Measurements from ENCODE around the gene GTPBP8. TPM values are rescaled to one million over a fixed set of nuclear protein-coding genes. Genes with fewer than 3 reads are reported as not detected.

Gene GTPBP8
- total RNA-seq, 1 experiment from 2014 or later = 16.4 TPM

DNA sequence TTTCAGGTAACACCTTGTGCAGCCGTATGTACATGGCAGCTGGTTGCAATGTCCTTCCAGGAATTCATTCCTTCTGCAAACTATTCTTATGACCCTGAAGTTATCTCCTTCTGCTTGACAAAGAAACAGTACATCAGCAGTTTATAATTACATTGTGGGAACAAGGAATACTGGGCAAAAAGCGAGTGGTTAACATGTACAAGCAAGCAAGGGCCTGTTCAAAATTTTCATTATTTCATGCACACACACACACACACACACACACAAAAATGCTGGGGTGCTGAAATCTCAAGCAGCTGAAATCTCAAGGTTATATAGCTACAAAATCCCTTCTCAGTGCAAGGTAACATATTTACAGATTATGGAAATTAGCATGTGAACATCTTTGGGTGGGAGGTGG lies 30.7 kb downstream of the GTPBP8 start:
- Histone ChIP-seq H3K27ac (ENCODE audit: low read depth, low read length) (no peak overlapping the region), H2AFZ (ENCODE audit: low read depth, low read length, poor library complexity, severe bottlenecking) (no peak overlapping the region), H3K9me2 (ENCODE audit: insufficient read depth) (no peaks in the 10 kb centered on the region), H3K79me2 (ENCODE audit: insufficient read depth, low read length) (peaks cover 30% of the 10 kb centered on the region), H3K27me3 (ENCODE audit: insufficient read depth, low read length) (no peaks in the 10 kb centered on the region), H3K4me1 (ENCODE audit: control insufficient read depth in 1 of 2, insufficient read depth in 2 of 2, low read length in 2 of 2) (peaks cover 9 to 17% of the 10 kb centered on the region in 2 experiments; a peak in 3 of 4 replicates), H4K20me1 (ENCODE audit: insufficient read depth) (no peaks in the 10 kb centered on the region), H3K9me3 (ENCODE audit: control insufficient read depth in 1 of 2, insufficient read depth in 1 of 2, low read depth in 1 of 2, low read length in 2 of 2) (no peaks in the 10 kb centered on the region), H3K4me2 (ENCODE audit: low read length) (no peak overlapping the region), H3K36me3 (ENCODE audit: control insufficient read depth in 1 of 2, insufficient read depth in 2 of 2, low read length in 2 of 2) (peaks cover 6 to 7% of the 10 kb centered on the region in 2 experiments; a peak in 3 of 4 replicates), H3K4me3 (replicated peaks in 1 of 2; ENCODE audit: low read depth in 1 of 2, low read length in 2 of 2) (no peak overlapping the region), H3K9ac (ENCODE audit: low read length) (no peak overlapping the region)
- ATAC-seq = no peak
- TF ChIP-seq EGR1 (IDR thresholded peaks at IDR 0.05; ENCODE audit: low read depth) (no peak), SP1 (IDR thresholded peaks at IDR 0.05; ENCODE audit: low read depth) (no peak), FOSL1 (IDR thresholded peaks at IDR 0.05; ENCODE audit: low read depth) (no peak), YY1 (IDR thresholded peaks at IDR 0.05; ENCODE audit: extremely low read depth, insufficient replicate concordance, low read depth, low read length) (no peak), ZNF274 (IDR thresholded peaks at IDR 0.05; ENCODE audit: low read depth, low read length) (no peak), TCF7L2 (IDR thresholded peaks at IDR 0.05; ENCODE audit: borderline replicate concordance, extremely low read depth, insufficient read depth, insufficient read length) (no peak), ZFX (IDR thresholded peaks at IDR 0.05) (no peak), POLR2AphosphoS5 (IDR thresholded peaks at IDR 0.05; ENCODE audit: low read depth, low read length) (no peak), ELF1 (IDR thresholded peaks at IDR 0.05; ENCODE audit: borderline replicate concordance, low read depth) (no peak), EZH2phosphoT487 (IDR thresholded peaks at IDR 0.05; ENCODE audit: borderline replicate concordance) (no peak), SRF (IDR thresholded peaks at IDR 0.05; ENCODE audit: low read depth) (no peak), CBX3 (IDR thresholded peaks at IDR 0.05; ENCODE audit: low read depth) (no peak), EZH2 (IDR thresholded peaks at IDR 0.05) (no peak), RAD21 (IDR thresholded peaks at IDR 0.05; ENCODE audit: low read depth) (no peak), SIN3A (IDR thresholded peaks at IDR 0.05; ENCODE audit: low read depth) (no peak), CEBPB (IDR thresholded peaks at IDR 0.05; ENCODE audit: low read depth) (no peak)
- TF ChIP-seq, protein P1, sequence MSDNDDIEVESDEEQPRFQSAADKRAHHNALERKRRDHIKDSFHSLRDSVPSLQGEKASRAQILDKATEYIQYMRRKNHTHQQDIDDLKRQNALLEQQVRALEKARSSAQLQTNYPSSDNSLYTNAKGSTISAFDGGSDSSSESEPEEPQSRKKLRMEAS (IDR thresholded peaks at IDR 0.05) = no peak
- TF ChIP-seq, protein P2, sequence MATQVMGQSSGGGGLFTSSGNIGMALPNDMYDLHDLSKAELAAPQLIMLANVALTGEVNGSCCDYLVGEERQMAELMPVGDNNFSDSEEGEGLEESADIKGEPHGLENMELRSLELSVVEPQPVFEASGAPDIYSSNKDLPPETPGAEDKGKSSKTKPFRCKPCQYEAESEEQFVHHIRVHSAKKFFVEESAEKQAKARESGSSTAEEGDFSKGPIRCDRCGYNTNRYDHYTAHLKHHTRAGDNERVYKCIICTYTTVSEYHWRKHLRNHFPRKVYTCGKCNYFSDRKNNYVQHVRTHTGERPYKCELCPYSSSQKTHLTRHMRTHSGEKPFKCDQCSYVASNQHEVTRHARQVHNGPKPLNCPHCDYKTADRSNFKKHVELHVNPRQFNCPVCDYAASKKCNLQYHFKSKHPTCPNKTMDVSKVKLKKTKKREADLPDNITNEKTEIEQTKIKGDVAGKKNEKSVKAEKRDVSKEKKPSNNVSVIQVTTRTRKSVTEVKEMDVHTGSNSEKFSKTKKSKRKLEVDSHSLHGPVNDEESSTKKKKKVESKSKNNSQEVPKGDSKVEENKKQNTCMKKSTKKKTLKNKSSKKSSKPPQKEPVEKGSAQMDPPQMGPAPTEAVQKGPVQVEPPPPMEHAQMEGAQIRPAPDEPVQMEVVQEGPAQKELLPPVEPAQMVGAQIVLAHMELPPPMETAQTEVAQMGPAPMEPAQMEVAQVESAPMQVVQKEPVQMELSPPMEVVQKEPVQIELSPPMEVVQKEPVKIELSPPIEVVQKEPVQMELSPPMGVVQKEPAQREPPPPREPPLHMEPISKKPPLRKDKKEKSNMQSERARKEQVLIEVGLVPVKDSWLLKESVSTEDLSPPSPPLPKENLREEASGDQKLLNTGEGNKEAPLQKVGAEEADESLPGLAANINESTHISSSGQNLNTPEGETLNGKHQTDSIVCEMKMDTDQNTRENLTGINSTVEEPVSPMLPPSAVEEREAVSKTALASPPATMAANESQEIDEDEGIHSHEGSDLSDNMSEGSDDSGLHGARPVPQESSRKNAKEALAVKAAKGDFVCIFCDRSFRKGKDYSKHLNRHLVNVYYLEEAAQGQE (IDR thresholded peaks at IDR 0.05; ENCODE audit: low read depth) = no peak
- TF ChIP-seq, protein P3, sequence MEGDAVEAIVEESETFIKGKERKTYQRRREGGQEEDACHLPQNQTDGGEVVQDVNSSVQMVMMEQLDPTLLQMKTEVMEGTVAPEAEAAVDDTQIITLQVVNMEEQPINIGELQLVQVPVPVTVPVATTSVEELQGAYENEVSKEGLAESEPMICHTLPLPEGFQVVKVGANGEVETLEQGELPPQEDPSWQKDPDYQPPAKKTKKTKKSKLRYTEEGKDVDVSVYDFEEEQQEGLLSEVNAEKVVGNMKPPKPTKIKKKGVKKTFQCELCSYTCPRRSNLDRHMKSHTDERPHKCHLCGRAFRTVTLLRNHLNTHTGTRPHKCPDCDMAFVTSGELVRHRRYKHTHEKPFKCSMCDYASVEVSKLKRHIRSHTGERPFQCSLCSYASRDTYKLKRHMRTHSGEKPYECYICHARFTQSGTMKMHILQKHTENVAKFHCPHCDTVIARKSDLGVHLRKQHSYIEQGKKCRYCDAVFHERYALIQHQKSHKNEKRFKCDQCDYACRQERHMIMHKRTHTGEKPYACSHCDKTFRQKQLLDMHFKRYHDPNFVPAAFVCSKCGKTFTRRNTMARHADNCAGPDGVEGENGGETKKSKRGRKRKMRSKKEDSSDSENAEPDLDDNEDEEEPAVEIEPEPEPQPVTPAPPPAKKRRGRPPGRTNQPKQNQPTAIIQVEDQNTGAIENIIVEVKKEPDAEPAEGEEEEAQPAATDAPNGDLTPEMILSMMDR (IDR thresholded peaks at IDR 0.05 in 2 of 3, conservative IDR thresholded peaks at IDR 0.05 in 1 of 3; ENCODE audit: borderline replicate concordance in 1 of 3, insufficient read depth in 1 of 3, low read depth in 2 of 3, low read length in 2 of 3) = no peak
- TF ChIP-seq, protein P4, sequence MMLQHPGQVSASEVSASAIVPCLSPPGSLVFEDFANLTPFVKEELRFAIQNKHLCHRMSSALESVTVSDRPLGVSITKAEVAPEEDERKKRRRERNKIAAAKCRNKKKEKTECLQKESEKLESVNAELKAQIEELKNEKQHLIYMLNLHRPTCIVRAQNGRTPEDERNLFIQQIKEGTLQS (IDR thresholded peaks at IDR 0.05) = no peak
- RAD21 ChIA-PET (ENCODE audit: low non-redundant PET in 1 of 2, low total read pairs in 2 of 2, uncharacterized antibody in 2 of 2, unreplicated experiment in 2 of 2) = no interaction called here
- DNase-seq (ENCODE audit: low read depth, low spot score) = no peak
- BruUV-seq (replicated peaks) = no TSS peak
- CTCF ChIA-PET = no interaction called here
- intact Hi-C loops (cut with micrococcal nuclease) = no loop called here
- POLR2A ChIA-PET = no interaction called here

Data from HCT116 (cell line).